Neural cell (in vitro differentiated cells): Measurements from ENCODE around the gene ZNF519.

Experiments
- POLR2AphosphoS5 ChIP-seq: IDR thresholded peaks from 2 replicates; pipeline ENCODE4 v1.6.1; 2012
- TAF1 ChIP-seq: IDR thresholded peaks from 2 replicates; pipeline ENCODE4 v1.6.1; 2012; ENCODE audit warnings: low read depth
- TF ChIP-seq, protein P1 (sequence below): fragments of 450-650 bp; IDR thresholded peaks from 2 replicates; pipeline ENCODE4 v1.5.1; 2014; ENCODE audit warnings: antibody characterized with exemption, mild to moderate bottlenecking, moderate library complexity; ENCODE audit not compliant: poor library complexity, severe bottlenecking

DNA sequence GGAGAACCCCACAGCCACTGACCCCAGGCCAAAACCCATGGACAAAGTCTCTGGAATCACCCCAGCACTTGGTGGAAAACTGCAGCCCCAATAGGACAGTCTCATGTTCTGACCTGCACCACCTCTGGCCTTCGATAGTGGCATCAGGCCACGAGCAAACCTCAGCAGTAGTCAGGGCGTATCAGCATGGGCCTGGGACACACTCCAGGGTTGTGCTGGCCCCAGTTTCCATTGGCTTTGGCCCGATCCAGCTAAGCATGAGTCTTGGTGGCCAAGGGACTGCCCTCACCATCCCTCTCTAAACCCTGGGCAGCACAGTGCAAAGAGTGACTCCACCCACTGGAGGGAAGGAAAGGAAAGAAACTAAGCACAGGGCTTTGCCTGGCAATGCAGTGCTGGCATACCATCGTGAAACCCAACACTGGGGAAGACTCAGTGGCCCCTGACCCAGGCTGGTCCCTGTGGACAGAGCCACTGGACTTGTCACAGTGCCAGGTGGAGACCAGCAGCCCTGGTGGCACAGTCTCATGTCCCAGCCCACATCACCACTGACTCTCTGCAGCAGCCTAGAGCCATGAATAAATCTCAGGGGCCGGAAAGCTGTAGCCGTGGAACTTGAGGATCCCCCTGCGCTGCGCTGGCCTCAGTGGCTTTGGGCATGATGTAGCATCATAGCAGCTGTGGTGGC lies 46.3 kb downstream of the ZNF519 start:
- TF ChIP-seq, protein P1, sequence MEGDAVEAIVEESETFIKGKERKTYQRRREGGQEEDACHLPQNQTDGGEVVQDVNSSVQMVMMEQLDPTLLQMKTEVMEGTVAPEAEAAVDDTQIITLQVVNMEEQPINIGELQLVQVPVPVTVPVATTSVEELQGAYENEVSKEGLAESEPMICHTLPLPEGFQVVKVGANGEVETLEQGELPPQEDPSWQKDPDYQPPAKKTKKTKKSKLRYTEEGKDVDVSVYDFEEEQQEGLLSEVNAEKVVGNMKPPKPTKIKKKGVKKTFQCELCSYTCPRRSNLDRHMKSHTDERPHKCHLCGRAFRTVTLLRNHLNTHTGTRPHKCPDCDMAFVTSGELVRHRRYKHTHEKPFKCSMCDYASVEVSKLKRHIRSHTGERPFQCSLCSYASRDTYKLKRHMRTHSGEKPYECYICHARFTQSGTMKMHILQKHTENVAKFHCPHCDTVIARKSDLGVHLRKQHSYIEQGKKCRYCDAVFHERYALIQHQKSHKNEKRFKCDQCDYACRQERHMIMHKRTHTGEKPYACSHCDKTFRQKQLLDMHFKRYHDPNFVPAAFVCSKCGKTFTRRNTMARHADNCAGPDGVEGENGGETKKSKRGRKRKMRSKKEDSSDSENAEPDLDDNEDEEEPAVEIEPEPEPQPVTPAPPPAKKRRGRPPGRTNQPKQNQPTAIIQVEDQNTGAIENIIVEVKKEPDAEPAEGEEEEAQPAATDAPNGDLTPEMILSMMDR: no peak
- TF ChIP-seq TAF1 (no peak), POLR2AphosphoS5 (no peak)
